Measurements from ENCODE around the gene VTN. TPM values are rescaled to one million over a fixed set of nuclear protein-coding genes. Genes with fewer than 3 reads are reported as not detected.

VTN gene
- total and polyA plus RNA-seq, 4 experiments from 2014 or later, result 0.28 TPM; not detected in 3

GRCh38 chr17:28370744-28371103 lies 617 bp upstream of the VTN start:
- Mint-ChIP-seq H3K36me3 (peaks cover 3% of the 10 kb centered on the region in 2 donors), H3K4me3 (peak overlapping the region; percentile 91 to 100 (median 96)), H3K27me3 (no peaks in the 10 kb centered on the region), H3K4me1 (peaks cover 13 to 29% (median 17%) of the 10 kb centered on the region in 4 donors), H3K9me3 (no peaks in the 10 kb centered on the region), H3K27ac (peak overlapping the region; percentile 88 to 99 (median 97))
- no peaks in the 10 kb centered on the region for H3K9me3 ChIP-seq (ENCODE audit: control insufficient read depth in 1 of 2, low read length in 2 of 2)
- H3K4me3 ChIP-seq (ENCODE audit: low read length in 2 of 2), result no peak overlapping the region
- H3K27ac ChIP-seq (ENCODE audit: low read depth, low read length), result peak overlapping the region; percentile 85
- intact Hi-C loops (cut with micrococcal nuclease), result loop anchor here (1.0 kb wide), 4 partner anchors 13 to 51 kb away; partner anchors contain the start of genes IFT20, POLDIP2, TMEM97 and TNFAIP1
- ChIA-PET CTCF (ENCODE audit: partially characterized antibody) (interaction anchor here (0.9 to 2.3 kb wide), 5 partner anchors 10 to 46 kb away, joined by 3 to 6 read pairs (median 3); no protein-coding TSS in a partner anchor), POLR2A (ENCODE audit: partially characterized antibody) (interaction anchor here (0.9 to 6.5 kb wide), 5 partner anchors 13 to 36 kb away, joined by 3 to 62 read pairs (median 15); partner anchors contain the start of genes IFT20, POLDIP2 and TNFAIP1)
- H3K4me1 ChIP-seq (ENCODE audit: insufficient read depth, low read length), result peaks cover 14% of the 10 kb centered on the region
- H3K27me3 ChIP-seq (ENCODE audit: insufficient read depth, low read length), result no peaks in the 10 kb centered on the region
- no peaks in the 10 kb centered on the region for H3K36me3 ChIP-seq (ENCODE audit: insufficient read depth, low read length)
- DNase-seq, result no peak

DNA sequence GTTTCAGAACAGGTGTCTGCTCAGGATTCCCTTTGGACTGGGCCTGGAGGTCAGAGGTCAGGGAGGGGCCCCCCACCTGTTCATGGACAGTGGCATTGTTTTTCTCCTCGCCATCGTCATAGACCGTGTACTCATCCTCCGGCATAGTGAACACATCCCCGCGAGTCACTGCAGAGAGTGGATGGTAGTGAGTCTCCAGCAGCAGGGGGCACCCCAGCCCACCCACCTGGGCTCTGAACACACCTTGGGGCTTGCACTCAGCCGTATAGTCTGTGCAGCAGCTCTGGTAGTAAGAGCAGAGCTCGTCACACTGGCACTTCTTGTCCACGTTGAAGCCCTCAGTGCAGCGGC lies 448 bp downstream of the VTN start:
- H3K27me3 Mint-ChIP-seq, result no peaks in the 10 kb centered on the region
- DNase-seq, result no peak
- Histone ChIP-seq H3K4me1 (ENCODE audit: insufficient read depth, low read length) (peaks cover 14% of the 10 kb centered on the region), H3K36me3 (ENCODE audit: insufficient read depth, low read length) (peaks cover 1% of the 10 kb centered on the region), H3K9me3 (ENCODE audit: control insufficient read depth in 1 of 2, low read length in 2 of 2) (no peaks in the 10 kb centered on the region), H3K27me3 (ENCODE audit: insufficient read depth, low read length) (no peaks in the 10 kb centered on the region), H3K4me3 (ENCODE audit: low read length in 2 of 2) (no peak overlapping the region), H3K27ac (ENCODE audit: low read depth, low read length) (no peak overlapping the region)
- H3K4me1 Mint-ChIP-seq, result peaks cover 11 to 25% (median 16%) of the 10 kb centered on the region in 4 donors
- H3K4me3 Mint-ChIP-seq, result peak overlapping the region in 4 of 8 donors; percentile 18 to 100 (median 72)
- POLR2A ChIA-PET (ENCODE audit: partially characterized antibody), result interaction anchor here (6.5 kb wide), 1 partner anchor 13 kb away, joined by 62 read pairs; the partner anchor contains the start of gene POLDIP2
- intact Hi-C loops (cut with micrococcal nuclease), result no loop called here
- H3K9me3 Mint-ChIP-seq, result no peaks in the 10 kb centered on the region
- peaks cover 0 to 3% of the 10 kb centered on the region in 2 donors for H3K36me3 Mint-ChIP-seq
- CTCF ChIA-PET (ENCODE audit: partially characterized antibody), result interaction anchor here (0.6 to 2.3 kb wide), 3 partner anchors 15 to 47 kb away, joined by 3 to 6 read pairs (median 3); no protein-coding TSS in a partner anchor
- peak overlapping the region in 5 of 7 donors; percentile 5 to 97 (median 88) for H3K27ac Mint-ChIP-seq

DNA sequence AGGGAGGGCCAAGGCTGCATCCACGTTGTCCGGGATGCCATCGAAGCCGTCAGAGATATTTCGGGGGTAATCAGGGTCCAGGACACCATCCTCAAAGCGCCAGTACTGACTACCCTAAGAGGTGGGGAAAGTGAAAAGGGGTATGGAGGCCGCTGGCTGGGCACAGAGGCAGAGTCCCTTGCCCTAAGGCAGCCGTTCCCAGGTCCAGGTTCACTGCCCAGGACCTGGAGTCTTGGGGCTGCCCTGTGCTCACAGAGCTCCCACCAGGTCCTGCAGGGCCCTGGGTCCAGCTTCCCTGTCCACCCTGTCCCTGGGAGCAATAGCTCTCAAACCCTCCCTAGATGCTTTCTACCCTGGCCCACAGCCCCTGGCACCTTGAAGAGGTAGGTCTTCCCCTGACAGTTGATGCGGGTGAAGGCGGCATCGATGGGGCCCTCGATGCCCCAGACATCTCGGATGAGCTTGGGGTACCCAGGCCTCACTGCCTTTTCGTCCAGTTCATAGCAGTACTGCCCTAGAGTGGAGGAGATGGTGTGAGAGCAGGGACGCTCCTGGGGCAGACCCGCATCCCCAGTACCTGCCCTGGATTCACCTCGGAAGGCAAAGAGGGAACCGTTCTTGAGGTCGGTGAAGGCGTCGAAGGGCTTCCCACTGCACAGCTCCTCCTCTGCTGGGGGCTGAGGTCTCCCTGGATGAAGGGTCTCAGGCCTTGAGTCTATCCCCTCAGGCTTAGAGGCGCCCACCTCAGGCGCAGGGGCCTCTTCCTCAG lies 1.0 kb downstream of the VTN start:
- Mint-ChIP-seq H3K4me1 (peaks cover 11 to 25% (median 16%) of the 10 kb centered on the region in 4 donors), H3K27me3 (no peaks in the 10 kb centered on the region), H3K36me3 (peaks cover 0 to 3% of the 10 kb centered on the region in 2 donors), H3K27ac (peak overlapping the region in 2 of 7 donors; percentile 29 to 67), H3K9me3 (no peaks in the 10 kb centered on the region), H3K4me3 (no peak overlapping the region)
- ChIA-PET POLR2A (ENCODE audit: partially characterized antibody) (interaction anchor here (1.0 to 6.5 kb wide), 3 partner anchors 12 to 34 kb away, joined by 3 to 62 read pairs (median 4); partner anchors contain the start of genes IFT20, POLDIP2 and TNFAIP1), CTCF (ENCODE audit: partially characterized antibody) (no interaction called here)
- no peaks in the 10 kb centered on the region for H3K9me3 ChIP-seq (ENCODE audit: control insufficient read depth in 1 of 2, low read length in 2 of 2)
- peaks cover 14% of the 10 kb centered on the region for H3K4me1 ChIP-seq (ENCODE audit: insufficient read depth, low read length)
- DNase-seq, result no peak
- H3K27me3 ChIP-seq (ENCODE audit: insufficient read depth, low read length), result no peaks in the 10 kb centered on the region
- intact Hi-C loops (cut with micrococcal nuclease), result no loop called here
- peaks cover 3% of the 10 kb centered on the region for H3K36me3 ChIP-seq (ENCODE audit: insufficient read depth, low read length)
- no peak overlapping the region for H3K27ac ChIP-seq (ENCODE audit: low read depth, low read length)
- no peak overlapping the region for H3K4me3 ChIP-seq (ENCODE audit: low read length in 2 of 2)

DNA sequence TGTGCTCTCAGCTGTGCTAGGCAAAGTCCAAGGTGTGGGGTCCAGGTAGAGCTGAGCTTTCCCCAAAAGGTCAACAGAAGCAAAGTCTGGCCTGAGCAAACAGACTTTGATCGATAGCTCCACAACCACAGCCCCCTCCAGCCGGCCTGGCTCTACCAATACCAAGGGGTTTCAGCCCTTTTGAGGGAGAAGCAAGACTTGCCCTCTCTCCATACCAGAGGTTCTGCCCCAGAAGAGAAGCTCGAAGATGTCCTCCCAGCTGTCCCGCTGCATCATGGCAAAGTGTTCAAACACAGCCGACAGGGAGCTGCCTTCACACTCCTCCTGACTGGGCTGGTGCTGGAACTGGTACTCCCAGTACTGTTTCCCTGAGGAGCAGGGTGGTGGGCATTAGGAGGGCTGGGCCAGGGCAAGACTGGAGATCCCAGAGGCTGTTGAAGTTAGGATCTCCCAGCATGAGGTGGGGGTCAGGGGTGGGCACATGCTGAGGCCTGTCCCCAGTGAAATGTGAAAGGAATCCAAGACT lies 1.7 kb downstream of the VTN start:
- H3K27ac Mint-ChIP-seq, result peak overlapping the region in 2 of 7 donors; percentile 47 to 68
- Histone ChIP-seq H3K27ac (ENCODE audit: low read depth, low read length) (no peak overlapping the region), H3K9me3 (ENCODE audit: control insufficient read depth in 1 of 2, low read length in 2 of 2) (no peaks in the 10 kb centered on the region), H3K4me3 (ENCODE audit: low read length in 2 of 2) (no peak overlapping the region), H3K27me3 (ENCODE audit: insufficient read depth, low read length) (no peaks in the 10 kb centered on the region), H3K36me3 (ENCODE audit: insufficient read depth, low read length) (peaks cover 3% of the 10 kb centered on the region), H3K4me1 (ENCODE audit: insufficient read depth, low read length) (peaks cover 12% of the 10 kb centered on the region)
- H3K4me1 Mint-ChIP-seq, result peaks cover 8 to 21% (median 12%) of the 10 kb centered on the region in 4 donors
- no peak overlapping the region for H3K4me3 Mint-ChIP-seq
- ChIA-PET CTCF (ENCODE audit: partially characterized antibody) (no interaction called here), POLR2A (ENCODE audit: partially characterized antibody) (interaction anchor here (1.0 to 6.5 kb wide), 3 partner anchors 11 to 33 kb away, joined by 3 to 62 read pairs (median 4); partner anchors contain the start of genes IFT20, POLDIP2 and TNFAIP1)
- no peaks in the 10 kb centered on the region for H3K27me3 Mint-ChIP-seq
- H3K36me3 Mint-ChIP-seq, result peaks cover 0 to 6% of the 10 kb centered on the region in 2 donors
- intact Hi-C loops (cut with micrococcal nuclease), result no loop called here
- no peak for DNase-seq
- H3K9me3 Mint-ChIP-seq, result no peaks in the 10 kb centered on the region

DNA sequence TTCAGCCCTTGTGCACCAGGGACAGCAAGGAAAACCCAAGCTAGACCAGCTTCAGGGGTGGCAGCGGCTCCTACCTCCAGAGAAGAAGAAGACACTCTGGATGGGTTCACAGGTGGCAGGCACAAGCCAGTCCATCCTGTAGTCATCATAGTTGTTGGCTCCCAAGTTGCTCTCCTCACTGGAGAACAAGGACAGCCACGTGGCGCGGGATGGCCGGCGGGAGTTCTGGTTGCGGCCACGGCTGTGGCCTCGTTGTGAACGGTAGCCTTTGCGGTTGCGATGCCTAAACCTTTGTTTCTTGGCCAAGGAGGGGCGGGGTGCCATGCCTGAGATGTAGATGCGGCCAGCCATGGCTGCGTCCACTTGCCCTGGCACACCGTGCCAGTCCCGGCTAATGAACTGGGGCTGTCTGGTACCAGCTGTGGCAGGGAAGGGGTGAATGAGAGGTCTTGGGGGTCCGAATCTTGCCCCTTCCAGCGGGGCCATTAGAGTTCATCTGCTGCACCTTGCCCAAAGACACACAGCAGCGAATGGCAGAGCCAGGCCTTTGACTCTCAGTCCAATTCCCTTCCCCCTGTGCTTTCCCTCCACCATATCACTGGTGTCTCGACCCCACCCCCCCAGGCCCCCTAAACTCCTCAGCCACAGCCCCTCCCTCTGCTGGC lies 2.3 kb downstream of the VTN start:
- CTCF ChIA-PET (ENCODE audit: partially characterized antibody), result interaction anchor here (1.2 kb wide), 1 partner anchor 9 kb away, joined by 3 read pairs; no protein-coding TSS in a partner anchor
- H3K27ac Mint-ChIP-seq, result peak overlapping the region in 1 of 7 donors; percentile 47
- POLR2A ChIA-PET (ENCODE audit: partially characterized antibody), result interaction anchor here (1.2 to 6.5 kb wide), 2 partner anchors 11 to 32 kb away, joined by 4 to 62 read pairs; partner anchors contain the start of genes IFT20, POLDIP2 and TNFAIP1

GRCh38 chr17:28366605-28367004 lies 3.5 kb downstream of the VTN start:
- Histone ChIP-seq H3K4me1 (ENCODE audit: insufficient read depth, low read length) (no peaks in the 10 kb centered on the region), H3K4me3 (ENCODE audit: low read length in 2 of 2) (no peak overlapping the region), H3K9me3 (ENCODE audit: control insufficient read depth in 1 of 2, low read length in 2 of 2) (no peaks in the 10 kb centered on the region), H3K27ac (ENCODE audit: low read depth, low read length) (no peak overlapping the region), H3K27me3 (ENCODE audit: insufficient read depth, low read length) (no peaks in the 10 kb centered on the region), H3K36me3 (ENCODE audit: insufficient read depth, low read length) (peaks cover 15% of the 10 kb centered on the region)
- peaks cover 2 to 19% (median 4%) of the 10 kb centered on the region in 4 donors for H3K4me1 Mint-ChIP-seq
- DNase-seq, result no peak
- no peak overlapping the region for H3K4me3 Mint-ChIP-seq
- H3K36me3 Mint-ChIP-seq, result peaks cover 5 to 16% of the 10 kb centered on the region in 2 donors
- no peaks in the 10 kb centered on the region for H3K9me3 Mint-ChIP-seq
- H3K27ac Mint-ChIP-seq, result peak overlapping the region in 3 of 7 donors; percentile 30 to 70 (median 55)
- ChIA-PET CTCF (ENCODE audit: partially characterized antibody) (interaction anchor here (1.2 kb wide), 2 partner anchors 8 to 36 kb away, joined by 3 to 4 read pairs; no protein-coding TSS in a partner anchor), POLR2A (ENCODE audit: partially characterized antibody) (interaction anchor here (0.9 to 6.5 kb wide), 2 partner anchors 10 to 17 kb away, joined by 3 to 62 read pairs; partner anchors contain the start of gene POLDIP2)
- no peaks in the 10 kb centered on the region for H3K27me3 Mint-ChIP-seq
- intact Hi-C loops (cut with micrococcal nuclease), result no loop called here

More for the DNA sequence above, 2.3 kb downstream of the VTN start:
- Mint-ChIP-seq H3K4me3 (no peak overlapping the region), H3K9me3 (no peaks in the 10 kb centered on the region), H3K36me3 (peaks cover 0 to 9% of the 10 kb centered on the region in 2 donors), H3K27me3 (no peaks in the 10 kb centered on the region), H3K4me1 (peaks cover 3 to 19% (median 7%) of the 10 kb centered on the region in 4 donors)
- Histone ChIP-seq H3K27me3 (ENCODE audit: insufficient read depth, low read length) (no peaks in the 10 kb centered on the region), H3K9me3 (ENCODE audit: control insufficient read depth in 1 of 2, low read length in 2 of 2) (no peaks in the 10 kb centered on the region), H3K36me3 (ENCODE audit: insufficient read depth, low read length) (peaks cover 5% of the 10 kb centered on the region), H3K27ac (ENCODE audit: low read depth, low read length) (no peak overlapping the region), H3K4me3 (ENCODE audit: low read length in 2 of 2) (no peak overlapping the region), H3K4me1 (ENCODE audit: insufficient read depth, low read length) (peaks cover 6% of the 10 kb centered on the region)
- intact Hi-C loops (cut with micrococcal nuclease), result no loop called here
- DNase-seq, result no peak
